PC-3 (cell line): ENCODE measurements around the gene NSRP1. TPM values are rescaled to one million over a fixed set of nuclear protein-coding genes. Genes with fewer than 3 reads are reported as not detected.

ENCODE experiments used
- ATAC-seq: fragments of 200-7000 bp; cut with Tn5 transposase; 2 replicates; pipeline ENCODE4 v1.9.1; 2020; ENCODE audit warnings: mild to moderate bottlenecking, moderate library complexity
- BruUV-seq: library from RNA; stranded (reverse); fragments of 400-500 nt; replicated peaks from 2 replicates; lab custom pipeline; 2021; lab: Mats Ljungman, UMichigan
- CTCF ChIA-PET: fragments of 300-600 bp; sonication (Branson Sonifier 250); formaldehyde crosslinking; loops from one replicate; lab custom pipeline; 2022; ENCODE audit warnings: antibody characterized with exemption; lab: Charles Lee
- POLR2A ChIA-PET: fragments of 300-600 bp; sonication (Branson Sonifier 250); formaldehyde crosslinking; loops from one replicate; lab custom pipeline; 2022; ENCODE audit warnings: antibody characterized with exemption; ENCODE audit not compliant: unreplicated experiment; lab: Charles Lee
- DNase-seq: peaks from one replicate; pipeline ENCODE4 v3.0.0-alpha.2; 2015
- H2AFZ ChIP-seq: fragments of 300-600 bp; sonication (generic); 2 replicates; pipeline ENCODE4 v1.6.0; 2016; ENCODE audit warnings: antibody characterized with exemption, low read length
- H3F3A ChIP-seq: fragments of 300-600 bp; sonication (generic); one replicate; pipeline ENCODE4 v1.6.0; 2017; ENCODE audit warnings: antibody characterized with exemption, low read length, control low read depth, mild to moderate bottlenecking; ENCODE audit not compliant: unreplicated experiment
- H3K27ac ChIP-seq: fragments of 300-600 bp; sonication (generic); 2 replicates; pipeline ENCODE4 v1.5.1; 2016; ENCODE audit warnings: mild to moderate bottlenecking, low read length
- H3K27me3 ChIP-seq: fragments of 300-600 bp; sonication (generic); 2 replicates; pipeline ENCODE4 v1.6.1; 2016; ENCODE audit warnings: low read length, mixed read lengths
- H3K36me3 ChIP-seq: fragments of 300-600 bp; sonication (generic); 2 replicates; pipeline ENCODE4 v1.6.1; 2016; ENCODE audit warnings: low read depth, mixed run types, low read length, mixed read lengths
- H3K4me1 ChIP-seq: fragments of 300-600 bp; sonication (generic); 2 replicates; pipeline ENCODE4 v1.5.1; 2016; ENCODE audit warnings: low read length; ENCODE audit not compliant: insufficient read depth
- H3K4me2 ChIP-seq: fragments of 300-600 bp; sonication (generic); 2 replicates; pipeline ENCODE4 v1.6.0; 2016; ENCODE audit warnings: low read length
- H3K4me3 ChIP-seq: fragments of 300-600 bp; sonication (generic); 2 replicates; pipeline ENCODE4 v1.5.1; 2016; ENCODE audit warnings: mild to moderate bottlenecking, low read length, mixed read lengths
- H3K79me2 ChIP-seq: fragments of 300-600 bp; sonication (generic); 2 replicates; pipeline ENCODE4 v1.6.1; 2017; ENCODE audit warnings: low read length, mixed read lengths
- H3K9ac ChIP-seq: fragments of 300-600 bp; sonication (generic); 2 replicates; pipeline ENCODE4 v1.6.0; 2016; ENCODE audit warnings: mild to moderate bottlenecking, low read length
- H3K9me2 ChIP-seq: fragments of 300-600 bp; sonication (generic); replicated peaks from 2 replicates; pipeline ENCODE4 v1.6.1; 2016; ENCODE audit warnings: mixed run types, low read length, mixed read lengths
- H3K9me3 ChIP-seq: fragments of 300-600 bp; sonication (generic); 2 replicates; pipeline ENCODE4 v1.6.1; 2016; ENCODE audit warnings: low read length, mixed read lengths
- H4K20me1 ChIP-seq: fragments of 300-600 bp; sonication (generic); 2 replicates; pipeline ENCODE4 v1.6.1; 2016; ENCODE audit warnings: low read length, mixed read lengths
- EZH2 ChIP-seq: fragments of 300-600 bp; sonication (generic); IDR thresholded peaks from one replicate; pipeline ENCODE4 v1.6.1; 2017; ENCODE audit warnings: antibody characterized with exemption, mild to moderate bottlenecking, low read length; ENCODE audit not compliant: unreplicated experiment
- EZH2phosphoT487 ChIP-seq: fragments of 300-600 bp; sonication (generic); IDR thresholded peaks from 2 replicates; pipeline ENCODE4 v1.6.1; 2018; ENCODE audit warnings: mild to moderate bottlenecking, antibody characterized with exemption, low read length, borderline replicate concordance
- intact Hi-C: fragments of 100-400 bp; cut with micrococcal nuclease; formaldehyde crosslinking; loops from 2 replicates; pipeline ENCODE4 v1.9.0; 2023
- microRNA-seq: library from miRNA; unstranded; fragments of <30 nt; microRNA quantifications from one replicate; pipeline ENCODE4 v1.1.0, GENCODE V29; 2020; ENCODE audit not compliant: unreplicated experiment
- total RNA-seq: library from RNA; depleted of rRNA; stranded (reverse); fragments of >200 nt; gene quantifications from 2 replicates; pipeline ENCODE4 v1.2.3, GENCODE V29; 2014; rRNA removed
- TF ChIP-seq, protein P1 (sequence below): fragments of 300-600 bp; sonication (generic); conservative IDR thresholded peaks from 2 replicates; pipeline ENCODE4 v1.5.1; 2017; ENCODE audit warnings: antibody characterized with exemption, low read depth, mild to moderate bottlenecking, low read length

NSRP1 gene
- total RNA-seq, 1 experiment from 2014 or later, result 6.4 TPM

DNA sequence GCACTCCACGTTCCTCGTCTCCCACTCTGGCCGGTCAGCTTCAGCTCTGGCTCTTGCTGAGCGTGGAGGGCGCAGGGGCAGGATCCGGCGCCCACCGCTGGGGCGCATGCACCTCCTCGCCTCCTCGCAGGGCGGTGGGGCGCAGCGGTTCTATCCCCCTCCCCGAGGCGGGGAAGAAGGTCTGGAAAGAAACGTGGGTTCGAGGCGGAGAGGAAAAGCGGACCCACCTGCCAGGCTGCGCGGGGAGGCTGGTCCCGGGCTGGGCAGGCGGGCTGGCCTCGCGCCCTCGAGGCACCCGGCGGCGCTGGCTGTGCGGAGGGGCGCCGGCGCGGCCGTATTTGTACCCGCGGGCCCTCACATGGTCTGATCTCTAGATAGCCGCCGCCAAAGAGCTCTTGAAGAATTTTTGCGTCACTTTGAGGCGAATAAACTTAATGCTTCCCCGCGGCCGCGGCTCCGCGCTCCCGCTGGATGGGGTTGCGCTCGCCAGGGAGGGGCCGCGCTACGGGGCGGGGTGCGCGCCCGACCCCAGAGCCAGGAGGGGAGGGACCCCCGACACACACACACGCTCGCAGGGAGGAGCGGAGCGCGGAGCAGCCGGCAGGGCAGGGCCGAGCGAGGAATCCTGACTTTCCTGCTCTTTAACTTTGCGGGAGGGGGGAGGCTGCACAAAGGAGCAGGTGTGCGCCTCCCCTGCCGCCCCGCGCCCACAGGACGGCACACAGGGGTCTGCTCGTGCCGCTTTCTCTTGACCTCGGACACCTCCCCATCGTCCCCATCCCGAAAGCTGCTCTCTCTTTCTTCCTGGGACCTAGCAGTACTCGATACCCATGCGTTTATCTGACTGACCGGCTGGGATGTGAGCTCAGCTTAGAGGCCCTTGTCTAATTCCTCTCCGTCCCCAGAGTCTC lies 119.0 kb downstream of the NSRP1 start, which contains the start of gene SLC6A4:
Gene SLC6A4 (minus strand): TSS at position 312 of the 911 bp plus-strand sequence. CDS start 13,739 bp downstream, outside the sequence.
- no peak for DNase-seq
- Histone ChIP-seq H3K9me3 (no peaks in the 10 kb centered on the region), H4K20me1 (no peaks in the 10 kb centered on the region), H3K27me3 (peaks cover 40% of the 10 kb centered on the region), H3K4me2 (peak within 1 kb of the TSS; percentile 70), H3F3A (no peaks in the 10 kb centered on the region), H3K9me2 (no peaks in the 10 kb centered on the region), H3K27ac (no peak within 1 kb of the TSS), H3K36me3 (no peaks in the 10 kb centered on the region), H3K4me3 (peak within 1 kb of the TSS; percentile 46; the same call in 1 of the 2 replicates), H2AFZ (peak within 1 kb of the TSS; percentile 54), H3K9ac (no peak within 1 kb of the TSS), H3K4me1 (no peaks in the 10 kb centered on the region), H3K79me2 (no peaks in the 10 kb centered on the region)
- TF ChIP-seq EZH2phosphoT487 (peak; percentile 16; the same call in 1 of the 2 replicates), EZH2 (peak; percentile 46)
- TF ChIP-seq, protein P1, sequence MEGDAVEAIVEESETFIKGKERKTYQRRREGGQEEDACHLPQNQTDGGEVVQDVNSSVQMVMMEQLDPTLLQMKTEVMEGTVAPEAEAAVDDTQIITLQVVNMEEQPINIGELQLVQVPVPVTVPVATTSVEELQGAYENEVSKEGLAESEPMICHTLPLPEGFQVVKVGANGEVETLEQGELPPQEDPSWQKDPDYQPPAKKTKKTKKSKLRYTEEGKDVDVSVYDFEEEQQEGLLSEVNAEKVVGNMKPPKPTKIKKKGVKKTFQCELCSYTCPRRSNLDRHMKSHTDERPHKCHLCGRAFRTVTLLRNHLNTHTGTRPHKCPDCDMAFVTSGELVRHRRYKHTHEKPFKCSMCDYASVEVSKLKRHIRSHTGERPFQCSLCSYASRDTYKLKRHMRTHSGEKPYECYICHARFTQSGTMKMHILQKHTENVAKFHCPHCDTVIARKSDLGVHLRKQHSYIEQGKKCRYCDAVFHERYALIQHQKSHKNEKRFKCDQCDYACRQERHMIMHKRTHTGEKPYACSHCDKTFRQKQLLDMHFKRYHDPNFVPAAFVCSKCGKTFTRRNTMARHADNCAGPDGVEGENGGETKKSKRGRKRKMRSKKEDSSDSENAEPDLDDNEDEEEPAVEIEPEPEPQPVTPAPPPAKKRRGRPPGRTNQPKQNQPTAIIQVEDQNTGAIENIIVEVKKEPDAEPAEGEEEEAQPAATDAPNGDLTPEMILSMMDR, result no peak
- intact Hi-C loops, result loop anchor here (1.0 to 2.0 kb wide), 2 partner anchors 110 to 131 kb away; no protein-coding TSS in a partner anchor
- ATAC-seq, result 0 out of 2 replicates have a peak, but pooled peaks have one; percentile 29
- no TSS peak for BruUV-seq
- CTCF ChIA-PET, result interaction anchor here (0.6 to 0.7 kb wide), 2 partner anchors 76 to 140 kb away, joined by 3 read pairs; no protein-coding TSS in a partner anchor
- POLR2A ChIA-PET, result no interaction called here

Small RNAs within 50 kb of the gene (microRNA-seq; reads per million reads assigned to microRNA genes)
- not detected for gene MIR423

Other genes with a start within 250 kb of the NSRP1 start
- 8.5 and 11.8 TPM in 2 replicates for gene SSH2, start 186.6 kb upstream of the NSRP1 start, total RNA-seq
- 0.07 TPM in 1 of 2 replicates, not detected in the other for gene EFCAB5, start 175.2 kb upstream of the NSRP1 start, total RNA-seq
- gene SLC6A4, start 118.9 kb downstream of the NSRP1 start, total RNA-seq, result not detected in 2 replicates
- gene BLMH, start 175.1 kb downstream of the NSRP1 start, total RNA-seq, result 15.9 and 19.1 TPM in 2 replicates
- not detected in 2 replicates for gene TMIGD1, start 217.2 kb downstream of the NSRP1 start, total RNA-seq